ENCODE data around the gene FREM2. TPM values are rescaled to one million over a fixed set of nuclear protein-coding genes. Genes with fewer than 3 reads are reported as not detected.

FREM2 gene
- total and polyA plus RNA-seq, 2 donors from 2014 or later: 3.6 to 16.9 TPM

DNA sequence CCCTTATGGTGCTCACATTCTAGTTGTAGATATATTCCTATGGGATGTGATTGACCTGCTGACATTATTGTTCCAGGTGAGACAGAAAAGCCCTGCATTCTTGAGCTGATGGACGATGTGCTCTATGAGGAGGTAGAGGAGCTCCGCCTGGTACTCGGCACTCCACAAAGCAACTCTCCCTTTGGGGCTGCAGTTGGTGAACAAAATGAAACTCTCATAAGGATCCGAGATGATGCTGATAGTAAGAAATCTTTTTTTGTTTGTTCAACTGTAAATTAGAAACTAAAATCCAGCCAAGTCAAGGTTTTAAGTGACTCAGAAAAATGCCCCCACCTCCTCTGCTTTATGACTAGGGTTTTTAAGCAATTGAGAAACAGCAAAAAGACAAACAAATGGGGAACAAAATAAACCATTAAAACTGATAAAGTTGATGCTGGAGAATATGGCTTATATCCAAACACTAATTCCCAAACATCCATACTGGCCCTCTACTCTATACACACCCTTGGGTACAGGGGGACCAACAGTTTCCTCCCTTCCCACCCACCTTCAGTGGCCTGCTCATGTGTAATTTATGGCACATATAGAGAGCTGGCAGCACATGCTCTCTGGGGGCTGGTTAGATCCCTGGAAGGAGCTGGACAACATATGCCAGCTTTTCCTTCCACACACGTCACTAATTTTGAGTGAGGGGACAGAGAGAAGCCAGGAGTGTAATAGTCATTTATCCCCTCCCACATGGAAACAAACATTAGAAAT lies 164.2 kb downstream of the FREM2 start:
- no peaks in the 10 kb centered on the region for H3K9me3 ChIP-seq (ENCODE audit: control insufficient read depth in 2 of 3, insufficient read depth in 1 of 3, low read length in 3 of 3)
- peaks cover 3 to 15% (median 3%) of the 10 kb centered on the region in 3 donors for H3K36me3 ChIP-seq (ENCODE audit: control insufficient read depth in 2 of 3, insufficient read depth in 3 of 3, low read length in 3 of 3)
- no peak overlapping the region for H3K27ac ChIP-seq (ENCODE audit: low read depth in 2 of 2, low read length in 2 of 2)
- no peaks in the 10 kb centered on the region for H3K27me3 ChIP-seq (ENCODE audit: control insufficient read depth, insufficient read depth, low read length)
- no peak overlapping the region for H3K9ac ChIP-seq (ENCODE audit: low read length in 3 of 3)
- intact Hi-C loops (cut with DNase I): no loop called here
- H3K4me1 ChIP-seq (ENCODE audit: control insufficient read depth in 2 of 3, insufficient read depth in 2 of 3, low read depth in 1 of 3, low read length in 3 of 3): no peaks in the 10 kb centered on the region
- no peak overlapping the region for H3K4me3 ChIP-seq (ENCODE audit: low read length in 3 of 3)
- DNase-seq (no peak), FAIRE-seq (no peak)
- TF ChIP-seq, protein P1, sequence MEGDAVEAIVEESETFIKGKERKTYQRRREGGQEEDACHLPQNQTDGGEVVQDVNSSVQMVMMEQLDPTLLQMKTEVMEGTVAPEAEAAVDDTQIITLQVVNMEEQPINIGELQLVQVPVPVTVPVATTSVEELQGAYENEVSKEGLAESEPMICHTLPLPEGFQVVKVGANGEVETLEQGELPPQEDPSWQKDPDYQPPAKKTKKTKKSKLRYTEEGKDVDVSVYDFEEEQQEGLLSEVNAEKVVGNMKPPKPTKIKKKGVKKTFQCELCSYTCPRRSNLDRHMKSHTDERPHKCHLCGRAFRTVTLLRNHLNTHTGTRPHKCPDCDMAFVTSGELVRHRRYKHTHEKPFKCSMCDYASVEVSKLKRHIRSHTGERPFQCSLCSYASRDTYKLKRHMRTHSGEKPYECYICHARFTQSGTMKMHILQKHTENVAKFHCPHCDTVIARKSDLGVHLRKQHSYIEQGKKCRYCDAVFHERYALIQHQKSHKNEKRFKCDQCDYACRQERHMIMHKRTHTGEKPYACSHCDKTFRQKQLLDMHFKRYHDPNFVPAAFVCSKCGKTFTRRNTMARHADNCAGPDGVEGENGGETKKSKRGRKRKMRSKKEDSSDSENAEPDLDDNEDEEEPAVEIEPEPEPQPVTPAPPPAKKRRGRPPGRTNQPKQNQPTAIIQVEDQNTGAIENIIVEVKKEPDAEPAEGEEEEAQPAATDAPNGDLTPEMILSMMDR (IDR thresholded peaks at IDR 0.05; ENCODE audit: borderline replicate concordance, extremely low read depth, insufficient read depth): no peak

DNA sequence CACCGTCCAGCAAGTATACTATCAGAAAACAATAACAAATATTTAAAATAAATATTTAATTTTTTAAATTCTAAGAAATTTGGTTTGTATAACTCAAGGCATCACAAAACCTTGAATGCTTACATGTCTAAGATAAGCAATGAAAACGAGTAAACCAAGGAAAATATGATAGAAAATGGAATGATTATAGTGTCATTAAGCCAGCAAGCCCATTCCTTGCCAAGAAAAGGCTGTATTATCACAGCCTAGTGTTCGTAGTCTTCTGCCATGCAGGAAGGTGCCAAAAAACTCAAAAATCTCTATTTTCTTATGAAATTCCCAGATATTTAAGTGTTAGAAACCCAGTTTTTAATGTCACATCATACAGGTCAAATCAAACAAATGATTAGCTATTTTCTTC lies 167.3 kb downstream of the FREM2 start:
- TF ChIP-seq, protein P1 (IDR thresholded peaks at IDR 0.05; ENCODE audit: borderline replicate concordance, extremely low read depth, insufficient read depth): no peak
- Histone ChIP-seq H3K4me1 (ENCODE audit: control insufficient read depth in 2 of 3, insufficient read depth in 2 of 3, low read depth in 1 of 3, low read length in 3 of 3) (no peaks in the 10 kb centered on the region), H3K9ac (ENCODE audit: low read length in 3 of 3) (no peak overlapping the region), H3K36me3 (ENCODE audit: control insufficient read depth in 2 of 3, insufficient read depth in 3 of 3, low read length in 3 of 3) (peaks cover 3 to 21% (median 4%) of the 10 kb centered on the region in 3 donors), H3K27me3 (ENCODE audit: control insufficient read depth, insufficient read depth, low read length) (no peaks in the 10 kb centered on the region), H3K4me3 (ENCODE audit: low read length in 3 of 3) (no peak overlapping the region), H3K9me3 (ENCODE audit: control insufficient read depth in 2 of 3, insufficient read depth in 1 of 3, low read length in 3 of 3) (no peaks in the 10 kb centered on the region), H3K27ac (ENCODE audit: low read depth in 2 of 2, low read length in 2 of 2) (no peak overlapping the region)
- intact Hi-C loops (cut with DNase I): no loop called here
- FAIRE-seq: no peak
- DNase-seq: no peak

DNA sequence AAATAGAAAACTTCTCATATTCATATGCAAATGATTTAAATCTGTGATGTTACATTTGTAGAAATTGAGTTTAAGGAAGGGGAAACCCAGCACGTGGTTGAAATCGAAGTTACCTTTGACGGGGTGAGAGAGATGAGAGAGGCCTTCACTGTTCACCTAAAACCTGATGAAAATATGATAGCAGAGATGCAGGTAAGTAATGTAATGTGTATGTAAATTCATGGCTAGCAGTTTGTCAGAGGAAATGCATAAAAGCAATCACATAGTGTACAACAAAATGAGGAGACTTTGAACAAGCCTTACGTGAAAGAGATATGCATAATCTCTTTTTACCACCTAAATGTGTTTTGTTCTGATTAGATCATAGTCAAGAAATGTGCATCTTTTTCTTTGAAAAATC lies 169.2 kb downstream of the FREM2 start:
- TF ChIP-seq, protein P1 (IDR thresholded peaks at IDR 0.05; ENCODE audit: borderline replicate concordance, extremely low read depth, insufficient read depth): no peak
- Histone ChIP-seq H3K4me3 (ENCODE audit: low read length in 3 of 3) (no peak overlapping the region), H3K4me1 (ENCODE audit: control insufficient read depth in 2 of 3, insufficient read depth in 2 of 3, low read depth in 1 of 3, low read length in 3 of 3) (no peaks in the 10 kb centered on the region), H3K9me3 (ENCODE audit: control insufficient read depth in 2 of 3, insufficient read depth in 1 of 3, low read length in 3 of 3) (no peaks in the 10 kb centered on the region), H3K27ac (ENCODE audit: low read depth in 2 of 2, low read length in 2 of 2) (no peak overlapping the region), H3K9ac (ENCODE audit: low read length in 3 of 3) (no peak overlapping the region), H3K27me3 (ENCODE audit: control insufficient read depth, insufficient read depth, low read length) (no peaks in the 10 kb centered on the region), H3K36me3 (ENCODE audit: control insufficient read depth in 2 of 3, insufficient read depth in 3 of 3, low read length in 3 of 3) (peaks cover 0 to 19% (median 5%) of the 10 kb centered on the region in 3 donors)
- intact Hi-C loops (cut with DNase I): no loop called here
- FAIRE-seq (no peak), DNase-seq (no peak)
